IMR-90 (cell line): ENCODE results near the gene ARFIP1.

Experiments used
- CEBPB ChIP-seq: IDR thresholded peaks from 2 replicates; pipeline ENCODE4 v1.6.1; 2012; ENCODE audit warnings: low read depth, low read length, improper control_type of control experiment
- CHD1 ChIP-seq: IDR thresholded peaks from 2 replicates; pipeline ENCODE4 v1.6.1; 2012; ENCODE audit warnings: low read depth, low read length, improper control_type of control experiment
- CTCF ChIP-seq: conservative IDR thresholded peaks from 2 replicates; pipeline ENCODE4 v1.5.1; 2012; ENCODE audit warnings: mild to moderate bottlenecking, low read depth, low read length, improper control_type of control experiment
- FOS ChIP-seq: fragments of 150-350 bp; IDR thresholded peaks from 2 replicates; pipeline ENCODE4 v1.6.1; 2016; ENCODE audit warnings: low read depth, low read length
- MAFK ChIP-seq: IDR thresholded peaks from 2 replicates; pipeline ENCODE4 v1.6.1; 2012; ENCODE audit warnings: low read depth, low read length, improper control_type of control experiment
- MAZ ChIP-seq: IDR thresholded peaks from 2 replicates; pipeline ENCODE4 v1.6.1; 2012; ENCODE audit warnings: low read depth, mild to moderate bottlenecking, low read length, improper control_type of control experiment, moderate library complexity, borderline replicate concordance
- MXI1 ChIP-seq: IDR thresholded peaks from 2 replicates; pipeline ENCODE4 v1.6.1; 2012; ENCODE audit warnings: low read depth, mild to moderate bottlenecking, low read length, moderate library complexity, borderline replicate concordance
- NFE2L2 ChIP-seq: fragments of 150-350 bp; IDR thresholded peaks from 2 replicates; pipeline ENCODE4 v1.6.1; 2016; ENCODE audit warnings: low read depth, mild to moderate bottlenecking, low read length
- POLR2A ChIP-seq: IDR thresholded peaks from 2 replicates; pipeline ENCODE4 v1.6.1; 2012; ENCODE audit warnings: mild to moderate bottlenecking, low read depth, low read length
- RFX5 ChIP-seq: IDR thresholded peaks from 2 replicates; pipeline ENCODE4 v1.8.0; 2012; ENCODE audit warnings: low read depth, mild to moderate bottlenecking, low read length, moderate library complexity
- SMC3 ChIP-seq: fragments of 150-350 bp; IDR thresholded peaks from 2 replicates; pipeline ENCODE4 v1.6.1; 2016; ENCODE audit warnings: low read depth, mild to moderate bottlenecking, antibody characterized with exemption, low read length, moderate library complexity
- TF ChIP-seq, protein P1 (sequence below): fragments of 150-350 bp; IDR thresholded peaks from 2 replicates; pipeline ENCODE4 v1.6.1; 2016; ENCODE audit warnings: low read depth, mild to moderate bottlenecking, low read length, moderate library complexity, borderline replicate concordance
- TF ChIP-seq, protein P2 (sequence below): fragments of 150-350 bp; IDR thresholded peaks from 2 replicates; pipeline ENCODE4 v1.6.1; 2017; ENCODE audit warnings: mild to moderate bottlenecking, antibody characterized with exemption, low read length, low read depth

- TF ChIP-seq CTCF, result no peak
- no peak for TF ChIP-seq MAZ
- no peak for TF ChIP-seq POLR2A
- no peak for TF ChIP-seq SMC3
- TF ChIP-seq RFX5, result no peak
- TF ChIP-seq CEBPB, result no peak
- no peak for TF ChIP-seq NFE2L2
- no peak for TF ChIP-seq MAFK
- TF ChIP-seq, protein P1, sequence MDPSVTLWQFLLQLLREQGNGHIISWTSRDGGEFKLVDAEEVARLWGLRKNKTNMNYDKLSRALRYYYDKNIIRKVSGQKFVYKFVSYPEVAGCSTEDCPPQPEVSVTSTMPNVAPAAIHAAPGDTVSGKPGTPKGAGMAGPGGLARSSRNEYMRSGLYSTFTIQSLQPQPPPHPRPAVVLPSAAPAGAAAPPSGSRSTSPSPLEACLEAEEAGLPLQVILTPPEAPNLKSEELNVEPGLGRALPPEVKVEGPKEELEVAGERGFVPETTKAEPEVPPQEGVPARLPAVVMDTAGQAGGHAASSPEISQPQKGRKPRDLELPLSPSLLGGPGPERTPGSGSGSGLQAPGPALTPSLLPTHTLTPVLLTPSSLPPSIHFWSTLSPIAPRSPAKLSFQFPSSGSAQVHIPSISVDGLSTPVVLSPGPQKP, result no peak
- TF ChIP-seq, protein P2, sequence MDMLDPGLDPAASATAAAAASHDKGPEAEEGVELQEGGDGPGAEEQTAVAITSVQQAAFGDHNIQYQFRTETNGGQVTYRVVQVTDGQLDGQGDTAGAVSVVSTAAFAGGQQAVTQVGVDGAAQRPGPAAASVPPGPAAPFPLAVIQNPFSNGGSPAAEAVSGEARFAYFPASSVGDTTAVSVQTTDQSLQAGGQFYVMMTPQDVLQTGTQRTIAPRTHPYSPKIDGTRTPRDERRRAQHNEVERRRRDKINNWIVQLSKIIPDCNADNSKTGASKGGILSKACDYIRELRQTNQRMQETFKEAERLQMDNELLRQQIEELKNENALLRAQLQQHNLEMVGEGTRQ, result no peak
- no peak for TF ChIP-seq FOS
- no peak for TF ChIP-seq MXI1
- no peak for TF ChIP-seq CHD1
Observed at GRCh38 chr4:152892974-152893373, 113.2 kb downstream of the ARFIP1 start.
